HG02759 (cell line): Measurements from ENCODE around the gene RABEP2.
"Not testable (repeated sequence)": the region's sequence is repeated elsewhere in the genome, so short reads cannot be mapped to it uniquely, and the experiment has no call there.

Source experiments
- ATAC-seq: cut with Tn5 transposase; IDR thresholded peaks from one replicate; pipeline ENCODE4 v1.9.1; 2021; ENCODE audit warnings: mild to moderate bottlenecking, moderate library complexity; ENCODE audit not compliant: unreplicated experiment

RABEP2 gene

GRCh38 chr16:28880589-28880915 is 44.5 kb downstream of the RABEP2 start:
- no peak for ATAC-seq

GRCh38 chr16:28879841-28880588 is 45.0 kb downstream of the RABEP2 start:
- ATAC-seq, result peak; percentile 94

- peak; percentile 38 for ATAC-seq
Measured at GRCh38 chr16:28879261-28879840, 45.7 kb downstream of the RABEP2 start.

- ATAC-seq, result no peak
Measured at GRCh38 chr16:28878083-28878926, 46.7 kb downstream of the RABEP2 start, which contains the start of gene ATP2A1. Gene ATP2A1, plus strand, starts transcription at chr16:28878488. Its CDS starts 184 bp downstream, at chr16:28878672.

GRCh38 chr16:28877655-28878000 is 47.4 kb downstream of the RABEP2 start:
- no peak for ATAC-seq

GRCh38 chr16:28876973-28877654 is 47.9 kb downstream of the RABEP2 start:
- no peak for ATAC-seq

GRCh38 chr16:28876019-28876659 is 48.9 kb downstream of the RABEP2 start:
- no peak for ATAC-seq

GRCh38 chr16:28875134-28876018 is 49.7 kb downstream of the RABEP2 start:
- no peak for ATAC-seq

- ATAC-seq, result no peak
Measured at GRCh38 chr16:28874406-28874805, 50.6 kb downstream of the RABEP2 start.

GRCh38 chr16:28873543-28874201 is 51.4 kb downstream of the RABEP2 start:
- no peak for ATAC-seq

- ATAC-seq, result no peak
Measured at GRCh38 chr16:28872952-28873351, 52.1 kb downstream of the RABEP2 start.

GRCh38 chr16:28869201-28869600 is 55.8 kb downstream of the RABEP2 start:
- no peak for ATAC-seq

GRCh38 chr16:28867646-28868045 is 57.4 kb downstream of the RABEP2 start:
- ATAC-seq, result not testable (repeated sequence)

- ATAC-seq, result no peak
Measured at GRCh38 chr16:28867241-28867640, 57.8 kb downstream of the RABEP2 start.

GRCh38 chr16:28866454-28866804 is 58.6 kb downstream of the RABEP2 start:
- ATAC-seq, result no peak

GRCh38 chr16:28865722-28866453 is 59.1 kb downstream of the RABEP2 start:
- ATAC-seq, result no peak

- ATAC-seq, result no peak
Measured at GRCh38 chr16:28865001-28865688, 59.9 kb downstream of the RABEP2 start.
